HCT116 (cell line): ENCODE results near the gene SOX6.

ENCODE experiments used
- CTCF ChIP-seq, 3 experiments: fragments of 200-600 bp in 1 of 3; sonication (generic) in 1 of 3; IDR thresholded peaks in 2 of 3; conservative IDR thresholded peaks in 1 of 3; 2 replicates each; pipeline ENCODE4 v1.5.1; 2012 to 2017; ENCODE audit warnings: low read depth in 2 of 3, low read length in 2 of 3, antibody characterized with exemption in 1 of 3, borderline replicate concordance in 1 of 3, control low read depth in 1 of 3, mild to moderate bottlenecking in 1 of 3, mixed read lengths in 1 of 3, mixed run types in 1 of 3, moderate library complexity in 1 of 3; ENCODE audit not compliant: insufficient read depth in 1 of 3
- EZH2 ChIP-seq: fragments of 200-600 bp; sonication (generic); IDR thresholded peaks from 2 replicates; pipeline ENCODE4 v1.6.1; 2017; ENCODE audit warnings: antibody characterized with exemption, mixed run types
- FOSL1 ChIP-seq: IDR thresholded peaks from 2 replicates; pipeline ENCODE4 v1.6.1; 2012; ENCODE audit warnings: low read depth
- POLR2A ChIP-seq: IDR thresholded peaks from 2 replicates; pipeline ENCODE4 v1.7.0; 2011; ENCODE audit warnings: borderline replicate concordance; ENCODE audit not compliant: insufficient read depth, insufficient read length; ENCODE audit errors: extremely low read depth
- RAD21 ChIP-seq: IDR thresholded peaks from 2 replicates; pipeline ENCODE4 v1.6.1; 2012; ENCODE audit warnings: low read depth, mild to moderate bottlenecking
- SP1 ChIP-seq: IDR thresholded peaks from 2 replicates; pipeline ENCODE4 v1.6.1; 2012; ENCODE audit warnings: low read depth

GRCh38 chr11:15988016-15988550 is 368.3 kb downstream of the SOX6 start:
- no peak for TF ChIP-seq CTCF (IDR thresholded peaks at IDR 0.05 in 2 of 3, conservative IDR thresholded peaks at IDR 0.05 in 1 of 3; ENCODE audit: borderline replicate concordance in 1 of 3, insufficient read depth in 1 of 3, low read depth in 2 of 3, low read length in 2 of 3)
- TF ChIP-seq POLR2A, result no peak
- no peak for TF ChIP-seq FOSL1
- TF ChIP-seq RAD21, result no peak
- TF ChIP-seq EZH2, result no peak
- TF ChIP-seq SP1, result no peak
